Upper lobe of left lung (tissue), 4 donors: ENCODE data around the gene RAB36.

Source experiments
- POLR2A ChIP-seq, 4 donors: fragments of 450-650 bp; IDR thresholded peaks; one replicate each; pipeline ENCODE4 v1.5.1; 2016 to 2017; ENCODE audit warnings: antibody characterized with exemption in 4 of 4, mild to moderate bottlenecking in 2 of 4
- TF ChIP-seq, protein P1 (sequence below), 6 experiments: fragments of 450-650 bp in 4 of 6; fragments of 200-600 bp in 2 of 6; sonication (generic) in 2 of 6; IDR thresholded peaks; one replicate each; pipeline ENCODE4 v1.5.1; 2016 to 2019; ENCODE audit warnings: antibody characterized with exemption in 6 of 6

DNA sequence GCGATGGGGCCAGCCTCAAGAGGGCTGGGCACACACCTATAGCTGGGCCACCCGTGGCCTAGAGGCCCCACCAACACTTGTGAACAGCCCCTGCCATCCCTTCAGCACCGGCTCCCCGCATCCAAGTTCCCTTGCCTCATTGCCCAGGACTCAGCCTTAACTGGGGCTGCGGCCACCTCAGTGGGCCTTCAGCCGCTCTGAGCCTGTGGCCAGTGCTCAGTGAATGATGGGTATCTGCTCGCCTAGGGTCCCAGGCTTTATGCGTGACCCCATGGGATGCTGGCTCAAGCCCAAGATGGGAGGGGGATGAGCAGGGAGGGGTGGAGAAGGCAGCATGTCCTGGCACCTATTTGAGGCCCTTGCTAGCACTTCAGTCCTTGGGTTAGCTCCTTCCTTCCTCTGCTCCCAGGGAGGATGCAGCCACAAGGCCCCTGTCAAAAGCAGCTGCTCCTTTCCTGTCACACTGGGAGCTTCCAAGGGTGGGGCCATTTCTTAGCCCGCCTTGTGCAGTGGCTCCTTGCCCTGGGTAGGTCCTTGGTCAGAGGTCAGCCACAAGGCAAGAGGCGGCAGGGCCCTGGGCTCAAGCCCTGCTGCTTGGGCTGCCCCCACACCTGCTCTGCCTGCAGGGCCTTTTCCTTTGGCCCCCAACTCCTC, 43.1 kb upstream of the RAB36 start:
- TF ChIP-seq, protein P1, sequence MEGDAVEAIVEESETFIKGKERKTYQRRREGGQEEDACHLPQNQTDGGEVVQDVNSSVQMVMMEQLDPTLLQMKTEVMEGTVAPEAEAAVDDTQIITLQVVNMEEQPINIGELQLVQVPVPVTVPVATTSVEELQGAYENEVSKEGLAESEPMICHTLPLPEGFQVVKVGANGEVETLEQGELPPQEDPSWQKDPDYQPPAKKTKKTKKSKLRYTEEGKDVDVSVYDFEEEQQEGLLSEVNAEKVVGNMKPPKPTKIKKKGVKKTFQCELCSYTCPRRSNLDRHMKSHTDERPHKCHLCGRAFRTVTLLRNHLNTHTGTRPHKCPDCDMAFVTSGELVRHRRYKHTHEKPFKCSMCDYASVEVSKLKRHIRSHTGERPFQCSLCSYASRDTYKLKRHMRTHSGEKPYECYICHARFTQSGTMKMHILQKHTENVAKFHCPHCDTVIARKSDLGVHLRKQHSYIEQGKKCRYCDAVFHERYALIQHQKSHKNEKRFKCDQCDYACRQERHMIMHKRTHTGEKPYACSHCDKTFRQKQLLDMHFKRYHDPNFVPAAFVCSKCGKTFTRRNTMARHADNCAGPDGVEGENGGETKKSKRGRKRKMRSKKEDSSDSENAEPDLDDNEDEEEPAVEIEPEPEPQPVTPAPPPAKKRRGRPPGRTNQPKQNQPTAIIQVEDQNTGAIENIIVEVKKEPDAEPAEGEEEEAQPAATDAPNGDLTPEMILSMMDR (IDR thresholded peaks at IDR 0.05), result no peak
- TF ChIP-seq POLR2A (IDR thresholded peaks at IDR 0.05), result no peak
